H1 (cell line): ENCODE data around the gene BCKDHB. TPM values are rescaled to one million over a fixed set of nuclear protein-coding genes. Genes with fewer than 3 reads are reported as not detected.

Experiments
- CTCF ChIA-PET: fragments of 300-600 bp; sonication (Branson Sonifier 250); formaldehyde crosslinking; loops from one replicate; lab custom pipeline; 2021; ENCODE audit not compliant: partially characterized antibody; lab: Charles Lee
- POLR2A ChIA-PET: fragments of 300-600 bp; sonication (Branson Sonifier 250); formaldehyde crosslinking; loops from one replicate; lab custom pipeline; 2021; ENCODE audit warnings: inconsistent platforms; ENCODE audit not compliant: partially characterized antibody; lab: Charles Lee
- DNase-seq, 2 experiments: peaks; one replicate each; pipeline versions ENCODE4 v3.0.0 to v3.0.0-alpha.2; 2010 to 2022; ENCODE audit warnings: low spot score in 2 of 2, low read depth in 1 of 2, mixed read lengths in 1 of 2
- FAIRE-seq: peaks from 2 replicates; lab custom pipeline; 2011; peaks lifted over from hg19 to GRCh38; lab: Jason Lieb, UNC
- H2AFZ ChIP-seq: 2 replicates; pipeline ENCODE4 v1.8.1; 2012; ENCODE audit warnings: low read length, inconsistent platforms
- H2AK5ac ChIP-seq: 2 replicates; pipeline ENCODE4 v1.6.1; 2013; ENCODE audit warnings: low read depth, low read length
- H2BK120ac ChIP-seq: replicated peaks from 2 replicates; pipeline ENCODE3; 2013; ENCODE audit warnings: low read depth, low read length, inconsistent platforms
- H2BK12ac ChIP-seq: 2 replicates; pipeline ENCODE4 v1.6.1; 2013; ENCODE audit warnings: low read depth, low read length
- H2BK15ac ChIP-seq: 2 replicates; pipeline ENCODE4 v1.6.1; 2013; ENCODE audit warnings: low read length
- H2BK20ac ChIP-seq: 2 replicates; pipeline ENCODE4 v1.6.1; 2013; ENCODE audit warnings: low read length
- H2BK5ac ChIP-seq: 2 replicates; pipeline ENCODE4 v1.6.1; 2013; ENCODE audit warnings: low read depth, low read length
- H3K14ac ChIP-seq: 2 replicates; pipeline ENCODE4 v1.6.1; 2013; ENCODE audit warnings: inconsistent platforms; ENCODE audit not compliant: insufficient read length
- H3K18ac ChIP-seq: 2 replicates; pipeline ENCODE4 v1.6.1; 2013; ENCODE audit warnings: low read length; ENCODE audit errors: extremely low read depth
- H3K23ac ChIP-seq: 2 replicates; pipeline ENCODE4 v1.6.1; 2013; ENCODE audit warnings: inconsistent platforms; ENCODE audit not compliant: insufficient read length
- H3K23me2 ChIP-seq: 2 replicates; pipeline ENCODE4 v1.6.1; 2013; ENCODE audit warnings: low read depth, low read length
- H3K27ac ChIP-seq: 2 replicates; pipeline ENCODE4 v1.6.1; 2011; ENCODE audit warnings: low read depth, low read length, inconsistent platforms
- H3K27me3 ChIP-seq, 4 experiments: replicated peaks in 1 of 4; 1 replicate in 1 of 4; 2 replicates in 3 of 4; pipeline versions ENCODE4 v1.6.1 to v1.8.1; 2011 to 2013; ENCODE audit warnings: low read length in 3 of 4, mild to moderate bottlenecking in 3 of 4, inconsistent platforms in 2 of 4, mixed read lengths in 2 of 4, moderate library complexity in 1 of 4; ENCODE audit not compliant: control insufficient read depth in 3 of 4, insufficient read depth in 3 of 4; ENCODE audit errors: extremely low read depth in 1 of 4
- H3K36me3 ChIP-seq, 4 experiments: 2 replicates each; pipeline versions ENCODE4 v1.6.1 to v1.8.1; 2011 to 2013; ENCODE audit warnings: mild to moderate bottlenecking in 4 of 4, low read length in 3 of 4, moderate library complexity in 2 of 4, control low read depth in 1 of 4, inconsistent platforms in 1 of 4; ENCODE audit not compliant: insufficient read depth in 4 of 4, control insufficient read depth in 2 of 4
- H3K4ac ChIP-seq: replicated peaks from 2 replicates; pipeline ENCODE3; 2013; ENCODE audit warnings: low read length, low read depth, mixed read lengths, inconsistent platforms; ENCODE audit not compliant: insufficient read length
- H3K4me1 ChIP-seq, 4 experiments: replicated peaks in 1 of 4; 1 replicate in 1 of 4; 2 replicates in 3 of 4; pipeline versions ENCODE4 v1.6.1 to v1.8.1; 2011 to 2013; ENCODE audit warnings: low read length in 3 of 4, inconsistent platforms in 2 of 4, mixed read lengths in 1 of 4; ENCODE audit not compliant: insufficient read depth in 4 of 4, control insufficient read depth in 3 of 4
- H3K4me2 ChIP-seq, 2 experiments: 2 replicates each; pipeline versions ENCODE4 v1.6.1 to v1.8.1; 2011 to 2013; ENCODE audit warnings: low read depth in 2 of 2, low read length in 2 of 2, control low read depth in 1 of 2, inconsistent platforms in 1 of 2, mild to moderate bottlenecking in 1 of 2; ENCODE audit not compliant: insufficient read depth in 1 of 2
- H3K4me3 ChIP-seq, 4 experiments: fragments of 200-600, 300-600 bp in 1 of 4; sonication (generic), shearing (Covaris generic), sonication (Bioruptor Twin) in 1 of 4; 2 replicates each; pipeline versions ENCODE4 v1.5.1 to v1.8.1; 2011 to 2016; ENCODE audit warnings: low read length in 4 of 4, low read depth in 3 of 4, control low read depth in 2 of 4, inconsistent platforms in 2 of 4, mild to moderate bottlenecking in 2 of 4, mixed read lengths in 1 of 4, moderate library complexity in 1 of 4; ENCODE audit not compliant: insufficient read depth in 2 of 4; ENCODE audit errors: extremely low read depth in 1 of 4
- H3K56ac ChIP-seq: replicated peaks from 2 replicates; pipeline ENCODE3; 2013; ENCODE audit warnings: low read depth, mild to moderate bottlenecking, mixed read lengths, low read length, inconsistent platforms; ENCODE audit not compliant: insufficient read length
- H3K79me1 ChIP-seq: 2 replicates; pipeline ENCODE4 v1.6.1; 2013; ENCODE audit warnings: low read depth, low read length, control low read depth
- H3K79me2 ChIP-seq, 2 experiments: 2 replicates each; pipeline versions ENCODE4 v1.6.1 to v1.8.1; 2012 to 2013; ENCODE audit warnings: low read length in 2 of 2, mild to moderate bottlenecking in 2 of 2, inconsistent platforms in 1 of 2; ENCODE audit not compliant: insufficient read depth in 2 of 2, control insufficient read depth in 1 of 2
- H3K9ac ChIP-seq, 4 experiments: replicated peaks in 1 of 4; 1 replicate in 1 of 4; 2 replicates in 3 of 4; pipeline versions ENCODE4 v1.6.1 to v1.8.1; 2011 to 2013; ENCODE audit warnings: low read depth in 3 of 4, low read length in 3 of 4, control low read depth in 2 of 4, mild to moderate bottlenecking in 2 of 4, moderate library complexity in 2 of 4, inconsistent platforms in 1 of 4; ENCODE audit errors: extremely low read depth in 1 of 4
- H3K9me3 ChIP-seq, 2 experiments: 2 replicates each; pipeline versions ENCODE4 v1.6.1 to v1.8.1; 2012 to 2013; ENCODE audit warnings: mild to moderate bottlenecking in 2 of 2, moderate library complexity in 2 of 2, control low read depth in 1 of 2, inconsistent platforms in 1 of 2, low read depth in 1 of 2, low read length in 1 of 2, mixed read lengths in 1 of 2; ENCODE audit not compliant: insufficient read depth in 2 of 2
- H4K20me1 ChIP-seq, 2 experiments: replicated peaks in 1 of 2; 2 replicates each; pipeline versions ENCODE3 to v1.8.1; 2011 to 2013; ENCODE audit warnings: inconsistent platforms in 2 of 2, low read length in 2 of 2, mild to moderate bottlenecking in 1 of 2; ENCODE audit not compliant: insufficient read depth in 2 of 2, control insufficient read depth in 1 of 2
- H4K5ac ChIP-seq: 2 replicates; pipeline ENCODE4 v1.6.1; 2013; ENCODE audit warnings: low read length, low read depth, mixed read lengths, inconsistent platforms; ENCODE audit not compliant: insufficient read length
- H4K8ac ChIP-seq: 2 replicates; pipeline ENCODE4 v1.8.0; 2013; ENCODE audit warnings: mild to moderate bottlenecking, moderate library complexity, low read length, inconsistent platforms; ENCODE audit not compliant: insufficient read depth; ENCODE audit errors: extremely low read depth
- H4K91ac ChIP-seq: replicated peaks from 2 replicates; pipeline ENCODE3; 2013; ENCODE audit warnings: low read length, mixed read lengths, inconsistent platforms; ENCODE audit not compliant: insufficient read length
- ASH2L ChIP-seq: fragments of 200-600, 300-600 bp; sonication (generic); IDR thresholded peaks from one replicate; pipeline ENCODE4 v1.7.1; 2017; ENCODE audit warnings: low read length
- ATF2 ChIP-seq: IDR thresholded peaks from 2 replicates; pipeline ENCODE4 v1.6.1; 2012; ENCODE audit warnings: low read length, inconsistent platforms
- BACH1 ChIP-seq: IDR thresholded peaks from 2 replicates; pipeline ENCODE4 v1.6.1; 2012; ENCODE audit warnings: low read length, improper control_type of control experiment
- EGR1 ChIP-seq: IDR thresholded peaks from 2 replicates; pipeline ENCODE4 v1.6.1; 2011; ENCODE audit warnings: low read depth, low read length, borderline replicate concordance
- GABPA ChIP-seq: IDR thresholded peaks from 2 replicates; pipeline ENCODE4 v1.6.1; 2011; ENCODE audit warnings: mild to moderate bottlenecking, low read length, moderate library complexity, borderline replicate concordance; ENCODE audit not compliant: insufficient read depth
- POU5F1 ChIP-seq: IDR thresholded peaks from 2 replicates; pipeline ENCODE4 v1.6.1; 2011; ENCODE audit warnings: low read depth, mild to moderate bottlenecking, low read length, moderate library complexity
- SIN3A ChIP-seq, 2 experiments: IDR thresholded peaks in 1 of 2; conservative IDR thresholded peaks in 1 of 2; 2 replicates each; pipeline ENCODE4 v1.6.1; 2011 to 2012; ENCODE audit warnings: low read length in 2 of 2, improper control_type of control experiment in 1 of 2, low read depth in 1 of 2, mild to moderate bottlenecking in 1 of 2
- SP1 ChIP-seq: IDR thresholded peaks from 2 replicates; pipeline ENCODE4 v1.6.1; 2011; ENCODE audit warnings: low read depth, low read length
- ZNF274 ChIP-seq: IDR thresholded peaks from 2 replicates; pipeline ENCODE4 v1.7.0; 2012; ENCODE audit warnings: low read length, borderline replicate concordance; ENCODE audit errors: extremely low read depth
- WGBS, 2 experiments: shearing (Covaris generic) in 1 of 2; methylation state at CpG; one replicate each; pipeline versions ENCODE4 v1.1.6 to v1.1.7; 2013 to 2015; ENCODE audit warnings: low lambda C conversion rate in 2 of 2, mixed read lengths in 2 of 2, inconsistent platforms in 1 of 2, low coverage in 1 of 2, missing lambda C conversion rate in 1 of 2; ENCODE audit not compliant: insufficient replicate concordance in 2 of 2, insufficient coverage in 1 of 2, insufficient read length in 1 of 2; ENCODE audit errors: extremely low coverage in 1 of 2, missing lambda C conversion rate in 1 of 2; 5-methylcytosine and 5-hydroxymethylcytosine counted together
- polyA plus RNA-seq, 7 experiments: library from polyadenylated mRNA; depleted of rRNA in 3 of 7; stranded (reverse) in 5 of 7; unstranded in 2 of 7; fragments of >200 nt in 5 of 7; fragments of 200-250 nt in 2 of 7; gene quantifications; 1 replicate in 5 of 7; 2 replicates in 1 of 7; 4 replicates in 1 of 7; pipeline versions ENCODE4 v1.2.1 to v1.2.3, GENCODE V29; 2011 to 2013; ENCODE audit warnings: missing spikeins in 2 of 7, mixed read lengths in 2 of 7
- total RNA-seq: library from RNA; stranded (reverse); fragmentation: NEBNext Ultra II Directional; extraction: Animal tissue kit (Norgen Biotek cat#: 25700); gene quantifications from 2 replicates; pipeline ENCODE4 v1.2.1, GENCODE V29; 2021

Gene BCKDHB
- total and polyA plus RNA-seq, 2 of the 8 experiments (the other 6 are each of a cell fraction or from before 2014, with no cell fraction given) = 22.1 to 30.8 TPM

- Histone ChIP-seq H3K9me3 (no peaks in the 10 kb centered on the region), H3K79me1 (no peaks in the 10 kb centered on the region), H4K5ac (no peak overlapping the region), H3K4me2 (peak overlapping the region in 1 of 2 experiments; percentile 24; a peak in 1 of 4 replicates), H2BK20ac (no peak overlapping the region), H3K4me3 (no peak overlapping the region), H3K56ac (no peak overlapping the region), H3K27ac (no peak overlapping the region), H2BK12ac (no peak overlapping the region), H3K18ac (no peak overlapping the region), H2BK15ac (no peak overlapping the region), H3K9ac (no peak overlapping the region), H3K79me2 (no peaks in the 10 kb centered on the region), H2BK120ac (no peak overlapping the region), H4K20me1 (no peaks in the 10 kb centered on the region), H4K91ac (no peak overlapping the region), H4K8ac (no peak overlapping the region), H3K4ac (no peak overlapping the region), H3K23me2 (no peaks in the 10 kb centered on the region; the same call in 1 of the 2 replicates), H2AK5ac (no peak overlapping the region), H3K23ac (no peak overlapping the region), H2AFZ (no peak overlapping the region), H2BK5ac (no peak overlapping the region), H3K36me3 (no peaks in the 10 kb centered on the region; a peak in 1 of 8 replicates), H3K4me1 (peaks cover 0 to 3% (median 0%) of the 10 kb centered on the region in 4 experiments; a peak in 3 of 7 replicates), H3K27me3 (no peaks in the 10 kb centered on the region), H3K14ac (no peak overlapping the region)
- peak; percentile 74 for FAIRE-seq
- ChIA-PET CTCF (interaction anchor here (0.5 to 1.1 kb wide), 2 partner anchors 38 to 395 kb away, joined by 3 read pairs; no protein-coding TSS in a partner anchor), POLR2A (no interaction called here)
- WGBS, 2 experiments = 50% methylated on average over 3 of the region's 3 CpGs; no CpG with 5 or more reads in 1 of the 2 experiments
- peak in 1 of 2 experiments; percentile 17 for DNase-seq
- no peak for TF ChIP-seq EGR1
- TF ChIP-seq SP1 = no peak
- no peak for TF ChIP-seq BACH1
- TF ChIP-seq POU5F1 = 0 out of 2 replicates have a peak, but pooled peaks have one; percentile 13
- TF ChIP-seq ATF2 = no peak
- TF ChIP-seq GABPA = no peak
- TF ChIP-seq ASH2L = no peak
- TF ChIP-seq ZNF274 = no peak
- no peak for TF ChIP-seq SIN3A (conservative IDR thresholded peaks at IDR 0.05 in 1 of 2, IDR thresholded peaks at IDR 0.05 in 1 of 2; ENCODE audit: low read depth in 1 of 2, low read length in 2 of 2)
Measured at GRCh38 chr6:80210618-80211017, 104.1 kb downstream of the BCKDHB start.
